Natural killer cell treated with Interleukin-12 subunit alpha and Interleukin-12 subunit beta and Interleukin-15 and Interleukin-18, amount 100 ng/mL, for 72 hours (primary cell): ENCODE data around the gene MDK. TPM values are rescaled to one million over a fixed set of nuclear protein-coding genes. Genes with fewer than 3 reads are reported as not detected.

Source experiments
- ATAC-seq, 2 donors: fragments of 150-1000 bp; cut with Tn5 transposase in 1 of 2; sonication (Bioruptor Pico), chemical (Tn5 transposase) in 1 of 2; 2 replicates each; pipeline ENCODE4 v1.10.0; 2021
- DNase-seq: peaks from one replicate; pipeline ENCODE4 v3.0.0; 2022; ENCODE audit warnings: low spot score
- H3K27ac Mint-ChIP-seq, 2 donors: 1 replicate in 1 of 2; 2 replicates in 1 of 2; pipeline ENCODE4 v1.8.0; 2022; ENCODE audit warnings: mixed read lengths in 2 of 2, mild to moderate bottlenecking in 1 of 2, moderate library complexity in 1 of 2
- H3K27me3 Mint-ChIP-seq, 2 donors: 1 replicate in 1 of 2; 2 replicates in 1 of 2; pipeline ENCODE4 v1.8.0; 2022; ENCODE audit warnings: mixed read lengths in 2 of 2
- H3K36me3 Mint-ChIP-seq: one replicate; pipeline ENCODE4 v1.8.0; 2022; ENCODE audit warnings: mixed read lengths
- H3K4me1 Mint-ChIP-seq, 2 donors: 1 replicate in 1 of 2; 2 replicates in 1 of 2; pipeline ENCODE4 v1.8.0; 2022; ENCODE audit warnings: low read depth in 2 of 2, mixed read lengths in 2 of 2, mild to moderate bottlenecking in 1 of 2
- H3K4me3 Mint-ChIP-seq: one replicate; pipeline ENCODE4 v1.8.0; 2022; ENCODE audit warnings: mixed read lengths
- H3K9me3 Mint-ChIP-seq: 2 replicates; pipeline ENCODE4 v1.8.0; 2022; ENCODE audit warnings: mixed read lengths
- total RNA-seq, 2 donors: library from RNA; stranded (reverse); gene quantifications; one replicate each; pipeline ENCODE4 v1.2.3, GENCODE V29; 2022

The MDK gene
- total RNA-seq, 2 donors from 2014 or later: 1.4 to 4.0 TPM

- no peak overlapping the region for H3K4me3 Mint-ChIP-seq
- peaks cover 23 to 30% of the 10 kb centered on the region in 2 donors for H3K4me1 Mint-ChIP-seq
- ATAC-seq (no peak), DNase-seq (no peak)
- H3K27ac Mint-ChIP-seq: no peak overlapping the region
- no peaks in the 10 kb centered on the region for H3K36me3 Mint-ChIP-seq
- peaks cover 0 to 29% of the 10 kb centered on the region in 2 donors for H3K27me3 Mint-ChIP-seq
- H3K9me3 Mint-ChIP-seq: no peaks in the 10 kb centered on the region
These were observed 40.0 kb upstream of the MDK start for GRCh38 chr11:46341454-46341853.

- Mint-ChIP-seq H3K27ac (no peak overlapping the region), H3K4me1 (peaks cover 25 to 33% of the 10 kb centered on the region in 2 donors)
- ATAC-seq: no peak
These were observed 39.2 kb upstream of the MDK start for GRCh38 chr11:46342239-46342638.

GRCh38 chr11:46343520-46343919 is 37.9 kb upstream of the MDK start:
- no peak for DNase-seq
- ATAC-seq: no peak
- H3K9me3 Mint-ChIP-seq: no peaks in the 10 kb centered on the region
- peak overlapping the region in 1 of 2 donors; percentile 35 for H3K27ac Mint-ChIP-seq
- no peaks in the 10 kb centered on the region for H3K36me3 Mint-ChIP-seq
- H3K27me3 Mint-ChIP-seq: peaks cover 0 to 20% of the 10 kb centered on the region in 2 donors
- H3K4me3 Mint-ChIP-seq: no peak overlapping the region
- H3K4me1 Mint-ChIP-seq: peaks cover 29 to 35% of the 10 kb centered on the region in 2 donors

More at GRCh38 chr11:46342239-46342638, 39.2 kb upstream of the MDK start:
- no peak overlapping the region for H3K4me3 Mint-ChIP-seq
- H3K9me3 Mint-ChIP-seq: no peaks in the 10 kb centered on the region
- H3K36me3 Mint-ChIP-seq: no peaks in the 10 kb centered on the region
- peaks cover 0 to 26% of the 10 kb centered on the region in 2 donors for H3K27me3 Mint-ChIP-seq
- DNase-seq: no peak

GRCh38 chr11:46345131-46345597 is 36.3 kb upstream of the MDK start:
- Mint-ChIP-seq H3K27me3 (peaks cover 0 to 15% of the 10 kb centered on the region in 2 donors), H3K9me3 (no peaks in the 10 kb centered on the region), H3K27ac (peak overlapping the region; percentile 65 to 72), H3K4me1 (peaks cover 44 to 47% of the 10 kb centered on the region in 2 donors), H3K4me3 (peak overlapping the region; percentile 92), H3K36me3 (no peaks in the 10 kb centered on the region)
- ATAC-seq (no peak), DNase-seq (no peak)

GRCh38 chr11:46345881-46346484 is 35.5 kb upstream of the MDK start:
- Mint-ChIP-seq H3K4me1 (peaks cover 44 to 47% of the 10 kb centered on the region in 2 donors), H3K27me3 (peaks cover 0 to 14% of the 10 kb centered on the region in 2 donors), H3K36me3 (no peaks in the 10 kb centered on the region), H3K9me3 (no peaks in the 10 kb centered on the region), H3K4me3 (peak overlapping the region; percentile 92), H3K27ac (peak overlapping the region; percentile 65 to 72)
- DNase-seq: no peak
- ATAC-seq: no peak

GRCh38 chr11:46346886-46347636 is 34.4 kb upstream of the MDK start, which contains the start of gene DGKZ:
Gene DGKZ (plus strand): TSS chr11:46347463. CDS start chr11:46347660, 197 bp downstream.
- DNase-seq: peak; percentile 93
- Mint-ChIP-seq H3K27ac (peak within 1 kb of the TSS; percentile 89 to 95), H3K4me3 (peak within 1 kb of the TSS; percentile 96), H3K4me1 (peaks cover 52 to 53% of the 10 kb centered on the region in 2 donors), H3K27me3 (peaks cover 0 to 7% of the 10 kb centered on the region in 2 donors), H3K9me3 (no peaks in the 10 kb centered on the region), H3K36me3 (no peaks in the 10 kb centered on the region)
- ATAC-seq: peak; percentile 87 to 92

GRCh38 chr11:46347637-46348311 is 33.7 kb upstream of the MDK start:
- Mint-ChIP-seq H3K4me3 (peak overlapping the region; percentile 96), H3K27me3 (peaks cover 0 to 7% of the 10 kb centered on the region in 2 donors), H3K36me3 (no peaks in the 10 kb centered on the region), H3K4me1 (peaks cover 55 to 56% of the 10 kb centered on the region in 2 donors), H3K27ac (peak overlapping the region; percentile 89 to 95), H3K9me3 (no peaks in the 10 kb centered on the region)
- DNase-seq (no peak), ATAC-seq (no peak)

GRCh38 chr11:46348566-46349401 is 32.7 kb upstream of the MDK start:
- Mint-ChIP-seq H3K4me1 (peaks cover 61% of the 10 kb centered on the region in 2 donors), H3K27ac (peak overlapping the region; percentile 89 to 95), H3K9me3 (no peaks in the 10 kb centered on the region), H3K4me3 (peak overlapping the region; percentile 96), H3K27me3 (peaks cover 0 to 4% of the 10 kb centered on the region in 2 donors), H3K36me3 (no peaks in the 10 kb centered on the region)
- DNase-seq (peak; percentile 87), ATAC-seq (peak; percentile 25 to 67)

GRCh38 chr11:46350695-46351094 is 30.8 kb upstream of the MDK start:
- no peaks in the 10 kb centered on the region for H3K27me3 Mint-ChIP-seq
- DNase-seq: no peak
- H3K4me1 Mint-ChIP-seq: peaks cover 59 to 62% of the 10 kb centered on the region in 2 donors
- peak overlapping the region; percentile 64 to 86 for H3K27ac Mint-ChIP-seq
- peak overlapping the region; percentile 26 for H3K4me3 Mint-ChIP-seq
- no peak for ATAC-seq
- no peaks in the 10 kb centered on the region for H3K9me3 Mint-ChIP-seq
- no peaks in the 10 kb centered on the region for H3K36me3 Mint-ChIP-seq

GRCh38 chr11:46351148-46351547 is 30.3 kb upstream of the MDK start:
- no peak for DNase-seq
- H3K9me3 Mint-ChIP-seq: no peaks in the 10 kb centered on the region
- no peaks in the 10 kb centered on the region for H3K36me3 Mint-ChIP-seq
- peak overlapping the region; percentile 72 for H3K4me3 Mint-ChIP-seq
- no peaks in the 10 kb centered on the region for H3K27me3 Mint-ChIP-seq
- peaks cover 56 to 60% of the 10 kb centered on the region in 2 donors for H3K4me1 Mint-ChIP-seq
- no peak for ATAC-seq
- peak overlapping the region; percentile 64 to 86 for H3K27ac Mint-ChIP-seq

- no peak for ATAC-seq
- no peaks in the 10 kb centered on the region for H3K27me3 Mint-ChIP-seq
- peaks cover 56 to 60% of the 10 kb centered on the region in 2 donors for H3K4me1 Mint-ChIP-seq
These were observed 29.9 kb upstream of the MDK start for GRCh38 chr11:46351606-46352005.

GRCh38 chr11:46352063-46352841 is 29.2 kb upstream of the MDK start:
- H3K4me3 Mint-ChIP-seq: peak overlapping the region; percentile 72
- no peaks in the 10 kb centered on the region for H3K9me3 Mint-ChIP-seq
- H3K36me3 Mint-ChIP-seq: no peaks in the 10 kb centered on the region
- peaks cover 57 to 61% of the 10 kb centered on the region in 2 donors for H3K4me1 Mint-ChIP-seq
- H3K27me3 Mint-ChIP-seq: no peaks in the 10 kb centered on the region
- peak in 1 of 2 donors; percentile 12 for ATAC-seq
- no peak for DNase-seq
- peak overlapping the region; percentile 64 to 87 for H3K27ac Mint-ChIP-seq

More at GRCh38 chr11:46351606-46352005, 29.9 kb upstream of the MDK start:
- H3K36me3 Mint-ChIP-seq: no peaks in the 10 kb centered on the region
- H3K9me3 Mint-ChIP-seq: no peaks in the 10 kb centered on the region
- H3K4me3 Mint-ChIP-seq: peak overlapping the region; percentile 72
- H3K27ac Mint-ChIP-seq: peak overlapping the region; percentile 64 to 86
- no peak for DNase-seq
